Mesendoderm (in vitro differentiated cells): Measurements from ENCODE around the gene PRKAG2.

Experiments
- DNase-seq: peaks from one replicate; pipeline ENCODE4 v3.0.0; 2013
- H2AK5ac ChIP-seq: 2 replicates; pipeline ENCODE4 v1.6.1; 2013; ENCODE audit warnings: low read length, inconsistent platforms
- H2BK120ac ChIP-seq: 2 replicates; pipeline ENCODE4 v1.6.1; 2013; ENCODE audit warnings: low read depth, mild to moderate bottlenecking, low read length, moderate library complexity, mixed read lengths
- H2BK15ac ChIP-seq: replicated peaks from 2 replicates; pipeline ENCODE4 v1.6.1; 2013; ENCODE audit warnings: low read depth, mild to moderate bottlenecking, moderate library complexity
- H2BK5ac ChIP-seq: 2 replicates; pipeline ENCODE4 v1.6.1; 2013; ENCODE audit warnings: low read length, inconsistent platforms
- H3K18ac ChIP-seq: 2 replicates; pipeline ENCODE4 v1.6.1; 2013; ENCODE audit warnings: mild to moderate bottlenecking, low read length, mixed read lengths
- H3K23ac ChIP-seq: one replicate; pipeline ENCODE4 v1.6.1; 2013; ENCODE audit warnings: low read length
- H3K27ac ChIP-seq: 2 replicates; pipeline ENCODE4 v1.5.1; 2013; ENCODE audit warnings: low read depth, mild to moderate bottlenecking, inconsistent platforms, low read length, moderate library complexity
- H3K27me3 ChIP-seq: 2 replicates; pipeline ENCODE4 v1.6.1; 2013; ENCODE audit warnings: low read length, control low read depth, mild to moderate bottlenecking, inconsistent platforms; ENCODE audit not compliant: insufficient read depth, poor library complexity
- H3K36me3 ChIP-seq: 2 replicates; pipeline ENCODE4 v1.6.1; 2013; ENCODE audit warnings: low read length, inconsistent platforms; ENCODE audit not compliant: control insufficient read depth, insufficient read depth
- H3K4ac ChIP-seq: one replicate; pipeline ENCODE4 v1.6.1; 2013; ENCODE audit warnings: low read depth, mild to moderate bottlenecking, low read length, moderate library complexity
- H3K4me1 ChIP-seq: 2 replicates; pipeline ENCODE4 v1.6.1; 2013; ENCODE audit warnings: low read depth, low read length, inconsistent platforms; ENCODE audit not compliant: control insufficient read depth
- H3K4me2 ChIP-seq: 2 replicates; pipeline ENCODE4 v1.6.1; 2013; ENCODE audit warnings: low read length
- H3K4me3 ChIP-seq: 2 replicates; pipeline ENCODE4 v1.5.1; 2013; ENCODE audit warnings: mild to moderate bottlenecking, low read length
- H3K56ac ChIP-seq: one replicate; pipeline ENCODE4 v1.6.1; 2013; ENCODE audit warnings: low read length
- H3K79me1 ChIP-seq: 2 replicates; pipeline ENCODE4 v1.6.1; 2013; ENCODE audit warnings: low read length, inconsistent platforms
- H3K79me2 ChIP-seq: 2 replicates; pipeline ENCODE4 v1.6.1; 2013; ENCODE audit warnings: mild to moderate bottlenecking, low read length; ENCODE audit not compliant: control insufficient read depth, insufficient read depth
- H3K9ac ChIP-seq: 2 replicates; pipeline ENCODE4 v1.6.1; 2013; ENCODE audit warnings: low read length, inconsistent platforms
- H4K5ac ChIP-seq: one replicate; pipeline ENCODE4 v1.6.1; 2013; ENCODE audit warnings: low read length
- H4K8ac ChIP-seq: one replicate; pipeline ENCODE4 v1.6.1; 2013; ENCODE audit warnings: low read depth, mild to moderate bottlenecking, control low read depth, low read length, moderate library complexity
- WGBS: extraction: QIAGEN DNeasy Blood & Tissue Kit; methylation state at CpG from one replicate; pipeline ENCODE4 v1.1.7; 2013; ENCODE audit warnings: low lambda C conversion rate, missing lambda C conversion rate; ENCODE audit not compliant: insufficient coverage; ENCODE audit errors: extremely low coverage; 5-methylcytosine and 5-hydroxymethylcytosine counted together

Gene PRKAG2

DNA sequence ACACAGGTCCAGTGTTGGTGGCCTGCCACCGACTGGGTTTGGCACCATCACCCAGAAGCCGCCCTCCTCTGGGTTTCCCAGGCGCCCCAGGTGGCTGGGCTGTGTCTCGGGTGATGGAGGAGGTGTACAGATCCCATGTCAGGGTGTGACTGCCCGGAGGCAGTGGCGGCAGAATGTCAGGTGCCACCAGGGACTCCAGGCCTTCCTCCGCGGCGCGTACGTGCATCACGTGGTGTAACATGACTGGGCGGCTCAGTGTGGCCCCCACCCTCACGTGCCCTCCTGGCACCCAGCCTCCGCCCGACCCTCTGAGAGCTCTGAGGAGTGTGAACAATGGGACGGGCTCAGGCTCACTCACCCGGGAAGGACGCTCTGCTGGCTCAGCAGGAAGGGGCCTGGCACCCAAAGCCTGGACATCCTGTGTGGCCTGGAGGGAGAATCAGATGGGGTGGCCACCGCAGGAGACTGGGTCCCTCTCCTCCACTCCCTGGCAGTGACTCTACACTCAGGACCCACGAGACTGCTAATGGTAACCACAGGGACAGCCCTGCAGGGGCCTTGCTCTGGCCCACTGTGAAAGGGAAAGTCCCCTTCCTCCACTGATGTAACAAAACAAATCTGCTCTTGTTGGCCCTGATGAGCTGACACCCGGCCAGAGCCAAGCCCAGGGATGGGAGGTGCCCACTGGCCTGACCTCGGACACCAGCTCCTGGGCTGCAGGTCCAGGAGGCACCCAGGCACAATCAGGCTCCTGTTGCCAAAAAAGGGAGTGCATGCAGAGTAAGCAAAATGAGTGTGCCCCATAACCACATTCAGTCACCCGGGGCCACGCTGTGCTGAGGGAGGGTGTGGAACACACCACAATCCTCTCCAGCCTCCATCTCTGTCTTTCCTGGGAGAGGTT lies 164.8 kb downstream of the PRKAG2 start:
- H2BK15ac ChIP-seq = no peak overlapping the region
- no peak for DNase-seq
- no peaks in the 10 kb centered on the region for H3K4me1 ChIP-seq
- H3K9ac ChIP-seq = no peak overlapping the region
- no peak overlapping the region for H2BK5ac ChIP-seq
- H4K5ac ChIP-seq = no peak overlapping the region
- no peak overlapping the region for H3K4me3 ChIP-seq
- WGBS = no CpG with 5 or more reads among the region's 25 CpGs
- no peak overlapping the region for H2BK120ac ChIP-seq
- no peak overlapping the region for H3K4me2 ChIP-seq
- H3K27ac ChIP-seq = no peak overlapping the region
- no peak overlapping the region for H3K4ac ChIP-seq
- no peak overlapping the region for H4K8ac ChIP-seq
- H3K56ac ChIP-seq = no peak overlapping the region
- no peak overlapping the region for H3K18ac ChIP-seq
- no peak overlapping the region for H3K23ac ChIP-seq
- H3K79me2 ChIP-seq = no peaks in the 10 kb centered on the region
- H3K36me3 ChIP-seq = no peaks in the 10 kb centered on the region
- H3K27me3 ChIP-seq = no peaks in the 10 kb centered on the region
- H2AK5ac ChIP-seq = no peak overlapping the region
- H3K79me1 ChIP-seq = no peaks in the 10 kb centered on the region

GRCh38 chr7:151711435-151711872 lies 165.5 kb downstream of the PRKAG2 start:
- Histone ChIP-seq H3K23ac (no peak overlapping the region), H4K5ac (no peak overlapping the region), H2AK5ac (no peak overlapping the region), H2BK5ac (no peak overlapping the region), H3K56ac (no peak overlapping the region), H3K4me1 (no peaks in the 10 kb centered on the region), H3K18ac (no peak overlapping the region), H3K27me3 (no peaks in the 10 kb centered on the region), H3K4me2 (no peak overlapping the region), H2BK120ac (no peak overlapping the region), H3K79me1 (no peaks in the 10 kb centered on the region), H3K4me3 (no peak overlapping the region), H3K36me3 (no peaks in the 10 kb centered on the region), H3K4ac (no peak overlapping the region), H3K9ac (no peak overlapping the region), H3K27ac (no peak overlapping the region), H2BK15ac (no peak overlapping the region), H3K79me2 (no peaks in the 10 kb centered on the region), H4K8ac (no peak overlapping the region)
- no peak for DNase-seq
- WGBS = no CpG with 5 or more reads among the region's 3 CpGs

DNA sequence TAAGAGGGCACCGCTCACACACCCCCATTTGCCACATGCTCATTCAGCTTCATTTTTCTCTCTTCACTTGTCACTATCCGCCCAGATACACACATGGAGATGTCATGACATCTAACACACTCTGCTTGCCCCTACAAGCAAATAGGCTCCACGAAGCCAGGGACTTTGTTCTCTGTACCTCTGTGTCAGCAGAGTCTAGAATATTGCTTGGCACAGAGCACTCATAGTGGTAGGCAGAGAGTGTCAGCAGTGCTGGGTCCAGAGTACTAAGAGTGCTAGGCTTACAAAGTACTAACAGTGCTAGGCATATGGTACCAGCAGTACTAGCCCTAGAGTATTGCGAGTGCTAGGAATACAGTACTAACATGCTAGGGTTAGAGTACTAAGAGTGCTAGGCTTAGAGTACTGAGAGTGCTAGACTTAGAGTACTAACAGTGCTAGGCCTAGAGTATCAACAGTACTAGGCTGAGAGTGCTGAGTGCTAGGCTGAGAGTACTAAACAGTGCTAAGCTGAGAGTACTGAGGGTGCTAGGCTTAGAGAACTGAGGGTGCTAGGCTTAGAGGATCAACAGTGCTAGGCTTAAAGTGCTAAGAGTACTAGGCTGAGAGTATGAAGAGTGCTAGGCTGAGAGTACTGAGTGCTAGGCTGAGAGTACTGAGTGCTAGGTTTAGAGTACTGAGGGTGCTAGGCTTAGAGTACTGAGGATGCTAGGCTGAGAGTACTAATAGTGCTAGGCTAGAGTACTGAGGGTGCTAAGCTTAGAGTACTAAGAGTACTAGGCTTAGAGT lies 166.1 kb downstream of the PRKAG2 start:
- peaks cover 2% of the 10 kb centered on the region for H3K4me1 ChIP-seq
- H3K4me3 ChIP-seq = no peak overlapping the region
- H4K8ac ChIP-seq = no peak overlapping the region
- peak overlapping the region; percentile 61 for H3K23ac ChIP-seq
- no peaks in the 10 kb centered on the region for H3K79me2 ChIP-seq
- no peak overlapping the region for H3K56ac ChIP-seq
- no peak overlapping the region for H3K9ac ChIP-seq
- H2AK5ac ChIP-seq = no peak overlapping the region
- H2BK15ac ChIP-seq = no peak overlapping the region
- no peaks in the 10 kb centered on the region for H3K27me3 ChIP-seq
- H4K5ac ChIP-seq = no peak overlapping the region
- H2BK5ac ChIP-seq = no peak overlapping the region
- H3K4me2 ChIP-seq = no peak overlapping the region
- no peak for DNase-seq
- no peak overlapping the region for H3K27ac ChIP-seq
- H2BK120ac ChIP-seq = no peak overlapping the region
- WGBS = no CpG with 5 or more reads among the region's 4 CpGs
- no peak overlapping the region for H3K4ac ChIP-seq
- H3K79me1 ChIP-seq = no peaks in the 10 kb centered on the region
- no peaks in the 10 kb centered on the region for H3K36me3 ChIP-seq
- no peak overlapping the region for H3K18ac ChIP-seq

DNA sequence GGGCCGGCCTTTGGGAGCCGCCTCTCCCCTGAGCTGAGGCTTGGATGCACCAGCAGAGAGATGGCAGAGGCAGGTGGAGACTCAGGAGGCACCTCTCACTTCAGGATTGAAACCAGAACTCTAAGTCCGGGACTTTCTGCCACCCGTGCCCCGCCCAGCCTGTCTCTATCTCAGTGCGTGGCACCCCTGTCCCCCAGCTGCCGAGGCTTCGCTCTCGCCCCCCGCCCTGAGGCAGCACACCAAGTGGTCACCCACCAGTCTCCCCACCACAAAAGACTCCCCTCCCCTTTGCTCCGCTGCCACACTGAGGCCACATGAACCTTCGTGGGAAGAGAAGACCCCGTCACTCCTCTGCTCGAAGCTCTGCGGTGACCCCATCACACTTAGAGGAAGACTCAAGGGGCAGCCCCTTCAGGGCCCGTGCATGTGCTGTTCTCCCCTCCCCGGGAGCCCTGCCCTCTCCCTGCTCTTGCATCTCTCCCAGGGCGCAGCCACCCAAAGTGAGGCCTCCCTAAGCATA lies 166.7 kb downstream of the PRKAG2 start:
- Histone ChIP-seq H4K5ac (no peak overlapping the region), H3K4me1 (peaks cover 4% of the 10 kb centered on the region), H2AK5ac (no peak overlapping the region), H3K4ac (no peak overlapping the region), H2BK5ac (no peak overlapping the region), H3K18ac (no peak overlapping the region), H2BK15ac (no peak overlapping the region), H2BK120ac (no peak overlapping the region), H3K9ac (no peak overlapping the region), H4K8ac (no peak overlapping the region), H3K27ac (no peak overlapping the region), H3K79me2 (no peaks in the 10 kb centered on the region), H3K56ac (no peak overlapping the region), H3K36me3 (no peaks in the 10 kb centered on the region), H3K4me2 (no peak overlapping the region), H3K23ac (no peak overlapping the region), H3K27me3 (no peaks in the 10 kb centered on the region), H3K79me1 (no peaks in the 10 kb centered on the region), H3K4me3 (no peak overlapping the region)
- no peak for DNase-seq
- WGBS = no CpG with 5 or more reads among the region's 18 CpGs

- H2AK5ac ChIP-seq = no peak overlapping the region
- no peak overlapping the region for H2BK5ac ChIP-seq
- no peak overlapping the region for H3K56ac ChIP-seq
- no peaks in the 10 kb centered on the region for H3K36me3 ChIP-seq
- no peaks in the 10 kb centered on the region for H3K79me2 ChIP-seq
- H3K18ac ChIP-seq = no peak overlapping the region
- no peak overlapping the region for H3K9ac ChIP-seq
- DNase-seq = no peak
- no peaks in the 10 kb centered on the region for H3K79me1 ChIP-seq
- no peak overlapping the region for H3K27ac ChIP-seq
- no CpG with 5 or more reads among the region's 14 CpGs for WGBS
- no peaks in the 10 kb centered on the region for H3K27me3 ChIP-seq
- no peak overlapping the region for H3K4me3 ChIP-seq
- no peak overlapping the region for H3K4me2 ChIP-seq
- H2BK15ac ChIP-seq = no peak overlapping the region
- no peak overlapping the region for H3K23ac ChIP-seq
- H3K4me1 ChIP-seq = peaks cover 11% of the 10 kb centered on the region
- no peak overlapping the region for H4K8ac ChIP-seq
- no peak overlapping the region for H3K4ac ChIP-seq
- H2BK120ac ChIP-seq = no peak overlapping the region
- H4K5ac ChIP-seq = no peak overlapping the region
Measured at GRCh38 chr7:151709141-151710038, 167.5 kb downstream of the PRKAG2 start.
